Ovary (tissue), 9 donors: ENCODE data around the gene MTSS2. TPM values are rescaled to one million over a fixed set of nuclear protein-coding genes. Genes with fewer than 3 reads are reported as not detected.

ENCODE experiments used
- DNase-seq, 5 donors: peaks; one replicate each; pipeline ENCODE4 v3.0.0-alpha.2; 2019 to 2020
- H3K27ac ChIP-seq, 2 donors: fragments of 200-600 bp; one replicate each; pipeline versions ENCODE4 v1.5.1 to v1.8.0; 2019 to 2022
- H3K27me3 ChIP-seq: fragments of 200-600 bp; one replicate; pipeline ENCODE4 v1.8.0; 2022
- H3K36me3 ChIP-seq: fragments of 200-600 bp; sonication (generic); one replicate; pipeline ENCODE4 v1.5.1; 2019
- H3K4me1 ChIP-seq: one replicate; pipeline ENCODE4 v1.8.1; 2013; ENCODE audit warnings: mild to moderate bottlenecking, moderate library complexity; ENCODE audit not compliant: insufficient read depth
- H3K4me3 ChIP-seq: fragments of 200-600 bp; sonication (generic); one replicate; pipeline ENCODE4 v1.5.1; 2017
- H3K9me3 ChIP-seq, 2 donors: fragments of 200-600 bp in 1 of 2; sonication (generic) in 1 of 2; one replicate each; pipeline versions ENCODE4 v1.5.1 to v1.8.1; 2013 to 2019; ENCODE audit warnings: mild to moderate bottlenecking in 1 of 2, moderate library complexity in 1 of 2
- EP300 ChIP-seq: sonication (generic); formaldehyde crosslinking; IDR thresholded peaks from one replicate; pipeline ENCODE4 v1.6.1; 2017; ENCODE audit warnings: antibody characterized with exemption
- POLR2A ChIP-seq: fragments of 450-650 bp; IDR thresholded peaks from one replicate; pipeline ENCODE4 v1.6.1; 2017; ENCODE audit warnings: antibody characterized with exemption, mild to moderate bottlenecking, moderate library complexity
- WGBS, 3 donors: extraction: QIAGEN DNeasy Blood & Tissue Kit in 1 of 3; methylation state at CpG; one replicate each; pipeline versions ENCODE4 v1.1.5 to v1.1.7; 2013 to 2017; 5-methylcytosine and 5-hydroxymethylcytosine counted together
- intact Hi-C, 4 donors: fragments of 100-400 bp; cut with DNase I; formaldehyde crosslinking; loops; one replicate each; pipeline versions ENCODE4 v1.11.0 to v1.15.1; 2022 to 2023
- polyA plus RNA-seq, 2 donors: library from polyadenylated mRNA; stranded (reverse); fragments of 200-250 nt in 1 of 2; fragments of 350-450 nt in 1 of 2; fragmentation: Illumina TruSeq in 1 of 2; extraction: RNeasy Lipid Tissue Mini Kit (QIAGEN cat#74804) in 1 of 2; gene quantifications; one replicate each; pipeline ENCODE4 v1.2.3, GENCODE V29; 2013 to 2014
- total RNA-seq, 7 donors: library from RNA; depleted of rRNA in 2 of 7; stranded (reverse); fragments of >200 nt in 2 of 7; fragmentation: NEBNext Ultra II Directional in 3 of 7; extraction: Animal tissue kit (Norgen Biotek cat#: 25700) in 3 of 7; gene quantifications; one replicate each; pipeline versions ENCODE4 v1.1.0 to v1.2.4, GENCODE V29; 2016 to 2023
- TF ChIP-seq, protein P1 (sequence below), 3 donors: fragments of 450-650 bp in 2 of 3; fragments of 200-600 bp in 1 of 3; IDR thresholded peaks; one replicate each; pipeline versions ENCODE4 v1.5.1 to v1.8.0; 2016 to 2022; ENCODE audit warnings: antibody characterized with exemption in 3 of 3, mild to moderate bottlenecking in 1 of 3
- donor health status: DM: no; HTN: no; CAD: no; lungs with moderate emphysema.
- donor health status: DM: no; HTN: no; CAD: no.
- donor health status: Bipolar disorder and iron deficiency.
- donor health status: DM: yes; HTN: yes; CAD: no.
- donor health status: DM: no; HTN: no; CAD: no.
- donor health status: DM: yes; HTN: yes; CAD: no.

The MTSS2 gene
- total and polyA plus RNA-seq, 9 donors, result 8.4 to 93.5 (median 40.2) TPM

DNA sequence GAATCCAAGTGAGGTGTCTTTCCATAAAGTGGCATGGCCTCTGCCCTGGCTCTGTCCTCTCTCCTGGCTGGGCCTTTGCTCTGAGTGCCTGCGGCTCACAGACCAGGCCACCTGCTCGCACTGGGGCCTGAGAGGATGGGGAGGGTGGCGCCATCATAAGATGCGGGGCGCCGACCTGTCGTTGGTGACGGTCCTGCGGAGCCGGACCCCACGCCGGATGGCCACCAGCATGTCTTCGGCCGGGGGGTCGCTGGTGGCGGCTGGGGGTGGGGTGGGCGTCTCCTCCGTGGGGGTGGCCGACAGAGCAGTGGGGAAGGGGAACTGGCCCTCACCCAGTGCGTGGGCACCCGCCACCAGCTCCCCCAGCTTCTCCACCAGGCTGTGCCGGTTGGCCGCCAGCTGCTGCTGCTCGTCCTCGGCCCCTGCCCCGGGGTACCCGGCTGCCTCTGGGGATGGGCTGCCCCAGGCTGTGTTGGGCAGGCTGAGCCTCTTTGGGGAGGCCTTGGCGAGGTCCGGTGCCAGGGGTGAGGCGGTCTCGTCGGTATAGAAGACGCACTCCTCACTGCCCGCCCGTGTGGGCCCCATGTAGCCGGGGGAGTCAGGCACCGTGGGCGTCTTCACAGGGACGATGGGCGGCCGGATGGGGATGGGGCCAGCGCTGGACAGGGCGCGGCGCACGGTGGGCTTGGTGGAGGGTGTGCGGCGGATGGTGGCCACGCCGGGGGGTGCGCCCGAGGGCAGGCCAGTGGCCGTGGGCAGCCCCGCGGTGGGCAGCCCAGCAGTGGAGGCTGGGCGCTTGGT lies 22.1 kb downstream of the MTSS2 start:
- peak in 3 of 5 donors; percentile 35 to 54 (median 47) for DNase-seq
- Histone ChIP-seq H3K4me1 (peaks cover 6% of the 10 kb centered on the region), H3K4me3 (no peak overlapping the region), H3K9me3 (no peaks in the 10 kb centered on the region), H3K27ac (no peak overlapping the region), H3K27me3 (no peaks in the 10 kb centered on the region), H3K36me3 (no peaks in the 10 kb centered on the region)
- intact Hi-C loops, result no loop called here
- TF ChIP-seq, protein P1, sequence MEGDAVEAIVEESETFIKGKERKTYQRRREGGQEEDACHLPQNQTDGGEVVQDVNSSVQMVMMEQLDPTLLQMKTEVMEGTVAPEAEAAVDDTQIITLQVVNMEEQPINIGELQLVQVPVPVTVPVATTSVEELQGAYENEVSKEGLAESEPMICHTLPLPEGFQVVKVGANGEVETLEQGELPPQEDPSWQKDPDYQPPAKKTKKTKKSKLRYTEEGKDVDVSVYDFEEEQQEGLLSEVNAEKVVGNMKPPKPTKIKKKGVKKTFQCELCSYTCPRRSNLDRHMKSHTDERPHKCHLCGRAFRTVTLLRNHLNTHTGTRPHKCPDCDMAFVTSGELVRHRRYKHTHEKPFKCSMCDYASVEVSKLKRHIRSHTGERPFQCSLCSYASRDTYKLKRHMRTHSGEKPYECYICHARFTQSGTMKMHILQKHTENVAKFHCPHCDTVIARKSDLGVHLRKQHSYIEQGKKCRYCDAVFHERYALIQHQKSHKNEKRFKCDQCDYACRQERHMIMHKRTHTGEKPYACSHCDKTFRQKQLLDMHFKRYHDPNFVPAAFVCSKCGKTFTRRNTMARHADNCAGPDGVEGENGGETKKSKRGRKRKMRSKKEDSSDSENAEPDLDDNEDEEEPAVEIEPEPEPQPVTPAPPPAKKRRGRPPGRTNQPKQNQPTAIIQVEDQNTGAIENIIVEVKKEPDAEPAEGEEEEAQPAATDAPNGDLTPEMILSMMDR (IDR thresholded peaks at IDR 0.05), result no peak
- no peak for TF ChIP-seq POLR2A
- TF ChIP-seq EP300, result no peak
- 85 to 88% (median 85%) methylated on average over 43 to 56 of the region's 56 CpGs for WGBS, 3 donors

DNA sequence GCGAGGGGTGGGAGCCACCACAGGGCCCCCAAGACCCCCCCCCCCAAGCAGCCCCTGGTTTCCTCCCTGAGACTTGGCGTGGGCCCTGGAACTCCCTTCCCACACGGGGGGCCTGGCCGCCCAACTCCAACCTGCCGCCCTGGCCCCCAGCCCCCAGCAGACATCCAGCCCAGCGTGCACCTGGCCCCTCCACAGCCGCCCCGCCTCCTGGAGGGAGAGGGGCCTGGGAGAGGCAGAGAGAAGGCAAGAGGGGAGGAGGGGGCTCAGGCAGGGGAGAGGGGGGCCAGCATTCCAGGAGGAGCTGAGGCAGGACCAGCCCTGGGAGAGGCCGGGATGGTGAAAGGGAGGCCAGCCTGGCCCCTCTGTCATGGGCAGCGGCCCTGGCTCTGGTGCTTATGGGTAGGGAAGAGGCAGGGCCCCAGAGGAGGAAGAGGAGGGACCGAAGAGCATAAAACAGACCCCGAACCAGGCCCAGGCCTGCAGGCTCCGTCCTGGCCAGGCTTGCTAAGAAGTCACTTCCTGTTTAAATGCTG lies 22.8 kb downstream of the MTSS2 start:
- Histone ChIP-seq H3K4me1 (peaks cover 6% of the 10 kb centered on the region), H3K27ac (peak overlapping the region in 1 of 2 donors; percentile 33), H3K27me3 (no peaks in the 10 kb centered on the region), H3K36me3 (no peaks in the 10 kb centered on the region), H3K4me3 (no peak overlapping the region), H3K9me3 (no peaks in the 10 kb centered on the region)
- intact Hi-C loops, result no loop called here
- DNase-seq, result peak in 3 of 5 donors; percentile 21 to 52 (median 48)
- TF ChIP-seq EP300 (no peak), POLR2A (no peak)
- TF ChIP-seq, protein P1 (IDR thresholded peaks at IDR 0.05), result no peak
- WGBS, 3 donors, result 39 to 61% (median 52%) methylated on average over 11 to 13 of the region's 13 CpGs

DNA sequence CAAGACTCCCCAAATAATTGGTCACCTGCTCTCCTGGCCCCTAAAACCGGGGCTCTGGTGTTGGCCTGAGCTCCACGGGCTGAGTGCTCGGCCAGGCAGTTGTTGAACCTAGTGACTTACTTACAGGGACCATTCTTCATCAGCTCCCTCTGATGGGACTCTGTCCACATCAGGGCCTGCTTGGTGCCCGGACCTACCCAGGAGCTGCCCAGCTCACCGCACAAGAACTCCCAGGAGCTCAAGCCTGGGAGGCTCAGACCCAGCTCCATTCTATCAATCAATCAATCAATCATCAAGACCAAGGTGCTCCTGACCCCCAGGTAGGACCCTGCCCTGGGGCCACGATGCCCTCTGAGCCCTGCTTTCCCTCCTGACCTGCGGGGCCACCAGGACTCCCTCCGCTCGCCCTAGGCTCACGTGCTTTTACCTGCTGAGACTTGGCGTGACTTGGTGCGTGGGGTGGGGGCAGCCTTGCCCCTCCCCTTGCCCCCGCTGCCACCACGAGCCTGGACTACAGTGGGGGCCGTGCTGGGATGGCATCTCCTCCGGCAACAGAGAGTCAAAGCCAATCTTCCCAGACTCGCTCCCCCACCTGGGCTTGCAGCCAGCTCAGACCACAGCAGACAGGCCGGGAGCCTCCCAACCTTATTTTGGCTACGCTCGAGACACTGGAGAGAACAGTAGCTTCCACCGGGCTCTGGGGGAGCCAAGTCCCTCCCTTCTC lies 23.8 kb downstream of the MTSS2 start:
- Histone ChIP-seq H3K9me3 (no peaks in the 10 kb centered on the region), H3K4me1 (peaks cover 6% of the 10 kb centered on the region), H3K27ac (peak overlapping the region in 1 of 2 donors; percentile 33), H3K36me3 (no peaks in the 10 kb centered on the region), H3K27me3 (no peaks in the 10 kb centered on the region), H3K4me3 (no peak overlapping the region)
- DNase-seq, result peak; percentile 73 to 92 (median 81)
- 30 to 38% (median 32%) methylated on average over 18 to 21 of the region's 21 CpGs for WGBS, 3 donors
- TF ChIP-seq, protein P1 (IDR thresholded peaks at IDR 0.05), result no peak
- TF ChIP-seq POLR2A (no peak), EP300 (no peak)
- intact Hi-C loops, result no loop called here

DNA sequence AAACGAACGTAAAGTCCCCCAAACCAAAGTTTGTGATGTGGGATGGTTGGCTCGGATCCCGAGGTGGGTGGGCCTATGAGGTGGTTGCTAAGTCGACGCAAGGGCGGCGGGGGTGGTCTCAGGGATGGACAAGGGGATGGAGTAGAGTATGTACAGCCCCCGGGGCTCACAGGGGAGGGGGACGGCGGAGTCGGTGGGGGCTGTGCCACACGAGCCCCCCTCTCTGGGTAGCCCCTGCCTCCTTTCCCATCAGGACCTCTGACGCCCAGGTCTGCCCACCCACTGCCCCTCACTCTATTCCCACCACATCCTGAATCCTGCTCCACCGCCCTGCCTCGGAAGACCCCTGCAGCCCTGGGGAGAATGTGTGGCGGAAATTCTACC lies 24.3 kb downstream of the MTSS2 start:
- no peaks in the 10 kb centered on the region for H3K9me3 ChIP-seq
- peaks cover 6% of the 10 kb centered on the region for H3K4me1 ChIP-seq
- H3K4me3 ChIP-seq, result no peak overlapping the region
- TF ChIP-seq EP300, result no peak
- no peak for TF ChIP-seq POLR2A
- intact Hi-C loops, result no loop called here
- no peaks in the 10 kb centered on the region for H3K36me3 ChIP-seq
- H3K27me3 ChIP-seq, result no peaks in the 10 kb centered on the region
- peak in 4 of 5 donors; percentile 40 to 70 (median 56) for DNase-seq
- H3K27ac ChIP-seq, result no peak overlapping the region
- 37 to 47% (median 38%) methylated on average over 15 to 17 of the region's 17 CpGs for WGBS, 3 donors
